ENCODE data around the gene PADI4.

- TF ChIP-seq POLR2AphosphoS5 (IDR thresholded peaks at IDR 0.05; ENCODE audit: low read depth, low read length) (no peak), POLR2A (IDR thresholded peaks at IDR 0.05; ENCODE audit: low read depth, low read length) (no peak), TAF1 (IDR thresholded peaks at IDR 0.05; ENCODE audit: low read depth, low read length) (no peak), SPI1 (IDR thresholded peaks at IDR 0.05; ENCODE audit: low read depth, low read length) (no peak), POU2F2 (IDR thresholded peaks at IDR 0.05; ENCODE audit: low read depth, low read length) (no peak)
Measured at GRCh38 chr1:17296086-17296485, 11.9 kb upstream of the PADI4 start.

All from GM12891 (cell line).